ENCODE measurements around the gene PSPH.

The PSPH gene

GRCh38 chr7:55969391-55969790, 81.9 kb downstream of the PSPH start:
- H3K4me3 ChIP-seq (ENCODE audit: low read depth, low read length), result no peak overlapping the region
- TF ChIP-seq MYC (IDR thresholded peaks at IDR 0.05; ENCODE audit: low read depth, low read length), result no peak
- no peak for TF ChIP-seq MAX (IDR thresholded peaks at IDR 0.05; ENCODE audit: low read depth, low read length)
- no peak for TF ChIP-seq CTCF (IDR thresholded peaks at IDR 0.05; ENCODE audit: low read depth, low read length)
- no peak for TF ChIP-seq POLR2A (IDR thresholded peaks at IDR 0.05; ENCODE audit: extremely low read depth, insufficient read length)
- no peak for DNase-seq (ENCODE audit: low read depth)

GRCh38 chr7:55966851-55967250, 84.4 kb downstream of the PSPH start:
- H3K4me3 ChIP-seq (ENCODE audit: low read depth, low read length), result no peak overlapping the region
- no peak for DNase-seq (ENCODE audit: low read depth)
- TF ChIP-seq POLR2A (IDR thresholded peaks at IDR 0.05; ENCODE audit: extremely low read depth, insufficient read length) (no peak), CTCF (IDR thresholded peaks at IDR 0.05; ENCODE audit: low read depth, low read length) (no peak), MAX (IDR thresholded peaks at IDR 0.05; ENCODE audit: low read depth, low read length) (no peak), MYC (IDR thresholded peaks at IDR 0.05; ENCODE audit: low read depth, low read length) (no peak)

GRCh38 chr7:55965805-55966421, 85.3 kb downstream of the PSPH start:
- H3K4me3 ChIP-seq (ENCODE audit: low read depth, low read length), result no peak overlapping the region
- DNase-seq (ENCODE audit: low read depth), result no peak
- no peak for TF ChIP-seq MAX (IDR thresholded peaks at IDR 0.05; ENCODE audit: low read depth, low read length)
- TF ChIP-seq CTCF (IDR thresholded peaks at IDR 0.05; ENCODE audit: low read depth, low read length), result no peak
- TF ChIP-seq MYC (IDR thresholded peaks at IDR 0.05; ENCODE audit: low read depth, low read length), result no peak
- no peak for TF ChIP-seq POLR2A (IDR thresholded peaks at IDR 0.05; ENCODE audit: extremely low read depth, insufficient read length)

- no peak for DNase-seq (ENCODE audit: low read depth)
- peak overlapping the region; percentile 78 for H3K4me3 ChIP-seq (ENCODE audit: low read depth, low read length)
- TF ChIP-seq MYC (IDR thresholded peaks at IDR 0.05; ENCODE audit: low read depth, low read length) (no peak), MAX (IDR thresholded peaks at IDR 0.05; ENCODE audit: low read depth, low read length) (no peak; the same call in 1 of the 2 replicates), CTCF (IDR thresholded peaks at IDR 0.05; ENCODE audit: low read depth, low read length) (no peak), POLR2A (IDR thresholded peaks at IDR 0.05; ENCODE audit: extremely low read depth, insufficient read length) (no peak)
Measured at GRCh38 chr7:55965100-55965470, 86.2 kb downstream of the PSPH start.

GRCh38 chr7:55964261-55965099, 86.8 kb downstream of the PSPH start, which contains the start of gene NIPSNAP2:
TSS of gene NIPSNAP2 (plus strand) at chr7:55964585. CDS start at chr7:55964610, 25 bp downstream.
- peak within 1 kb of the TSS; percentile 78 for H3K4me3 ChIP-seq (ENCODE audit: low read depth, low read length)
- peak; percentile 86 for DNase-seq (ENCODE audit: low read depth)
- no peak for TF ChIP-seq MYC (IDR thresholded peaks at IDR 0.05; ENCODE audit: low read depth, low read length)
- peak; percentile 21 for TF ChIP-seq CTCF (IDR thresholded peaks at IDR 0.05; ENCODE audit: low read depth, low read length)
- peak; percentile 19; the same call in 1 of the 2 replicates for TF ChIP-seq MAX (IDR thresholded peaks at IDR 0.05; ENCODE audit: low read depth, low read length)
- TF ChIP-seq POLR2A (IDR thresholded peaks at IDR 0.05; ENCODE audit: extremely low read depth, insufficient read length), result peak; percentile 82
